IPS DF 4.7 (cell line): ENCODE results near the gene FUCA2.

ENCODE experiments used
- DNase-seq: peaks from one replicate; pipeline ENCODE4 v3.0.0-alpha.2; 2013; ENCODE audit warnings: low spot score; ENCODE audit errors: extremely low read depth

FUCA2 gene, protein sequence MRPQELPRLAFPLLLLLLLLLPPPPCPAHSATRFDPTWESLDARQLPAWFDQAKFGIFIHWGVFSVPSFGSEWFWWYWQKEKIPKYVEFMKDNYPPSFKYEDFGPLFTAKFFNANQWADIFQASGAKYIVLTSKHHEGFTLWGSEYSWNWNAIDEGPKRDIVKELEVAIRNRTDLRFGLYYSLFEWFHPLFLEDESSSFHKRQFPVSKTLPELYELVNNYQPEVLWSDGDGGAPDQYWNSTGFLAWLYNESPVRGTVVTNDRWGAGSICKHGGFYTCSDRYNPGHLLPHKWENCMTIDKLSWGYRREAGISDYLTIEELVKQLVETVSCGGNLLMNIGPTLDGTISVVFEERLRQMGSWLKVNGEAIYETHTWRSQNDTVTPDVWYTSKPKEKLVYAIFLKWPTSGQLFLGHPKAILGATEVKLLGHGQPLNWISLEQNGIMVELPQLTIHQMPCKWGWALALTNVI

DNA sequence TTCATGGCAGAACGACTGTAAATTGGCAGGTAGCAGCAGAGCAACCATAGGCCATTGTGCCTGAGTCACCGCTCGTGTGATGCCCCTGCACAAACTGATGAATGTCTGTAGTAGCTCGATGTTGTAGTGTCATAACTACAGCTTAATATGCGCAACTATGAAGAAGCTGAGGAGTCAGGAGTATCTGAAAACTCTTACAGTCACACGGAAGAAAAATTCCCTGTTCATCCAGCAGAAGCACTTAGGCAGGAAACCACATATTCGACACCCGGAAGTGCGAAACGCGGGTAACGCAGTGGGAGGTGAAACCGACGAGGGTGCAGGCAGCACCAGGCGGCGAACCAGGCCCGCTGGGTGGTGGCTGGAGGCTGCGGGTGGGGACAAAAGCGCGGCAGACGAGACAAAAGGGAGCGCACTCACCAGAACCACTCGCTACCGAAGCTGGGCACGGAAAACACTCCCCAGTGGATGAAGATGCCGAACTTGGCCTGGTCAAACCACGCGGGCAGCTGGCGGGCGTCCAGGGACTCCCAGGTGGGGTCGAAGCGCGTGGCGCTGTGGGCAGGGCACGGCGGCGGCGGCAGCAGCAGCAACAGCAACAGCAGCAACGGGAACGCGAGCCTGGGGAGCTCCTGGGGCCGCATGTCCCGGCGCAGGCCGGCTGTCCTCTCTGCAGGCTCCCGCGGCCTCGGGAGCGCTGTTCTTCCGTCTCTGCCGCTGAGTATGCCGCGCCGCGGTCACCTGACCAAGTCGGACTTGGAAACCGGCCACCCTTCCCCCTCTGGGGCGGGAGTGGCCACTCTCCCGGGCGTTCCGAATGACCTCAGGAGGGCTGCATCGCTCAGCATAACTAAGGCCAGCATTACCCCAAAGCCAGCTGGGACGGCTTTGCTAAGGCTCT, at the start of gene FUCA2:
Gene FUCA2, minus strand, starts transcription at position 730 of the 901 bp plus-strand sequence. Its CDS starts 86 bp downstream, at position 644.
- DNase-seq = peak; percentile 64

- no peak for DNase-seq
These were observed 49.7 kb upstream of the FUCA2 start for GRCh38 chr6:143561105-143561704.

GRCh38 chr6:143559051-143559660, 47.6 kb upstream of the FUCA2 start:
- DNase-seq = no peak

- DNase-seq = no peak
These were observed 45.0 kb upstream of the FUCA2 start for GRCh38 chr6:143556529-143556928.

DNA sequence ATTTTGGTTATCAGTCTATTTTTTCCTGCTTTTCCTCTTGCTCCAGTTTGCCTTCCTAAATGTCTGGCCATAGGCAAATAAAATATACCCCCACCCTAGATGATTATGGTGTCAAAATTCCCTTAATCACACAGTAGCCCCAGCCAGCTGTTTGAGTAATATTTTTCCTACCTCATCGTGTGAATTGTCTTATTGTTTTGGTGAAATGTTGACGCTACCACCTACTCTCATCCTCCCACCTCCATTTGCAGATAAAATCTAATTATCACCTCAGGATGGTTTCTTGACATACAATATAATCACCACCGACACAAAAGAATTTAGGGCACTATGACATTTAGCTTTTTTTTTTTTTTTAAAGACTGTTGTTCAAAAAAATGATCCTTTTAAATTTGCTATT, 44.1 kb upstream of the FUCA2 start:
- no peak for DNase-seq

DNA sequence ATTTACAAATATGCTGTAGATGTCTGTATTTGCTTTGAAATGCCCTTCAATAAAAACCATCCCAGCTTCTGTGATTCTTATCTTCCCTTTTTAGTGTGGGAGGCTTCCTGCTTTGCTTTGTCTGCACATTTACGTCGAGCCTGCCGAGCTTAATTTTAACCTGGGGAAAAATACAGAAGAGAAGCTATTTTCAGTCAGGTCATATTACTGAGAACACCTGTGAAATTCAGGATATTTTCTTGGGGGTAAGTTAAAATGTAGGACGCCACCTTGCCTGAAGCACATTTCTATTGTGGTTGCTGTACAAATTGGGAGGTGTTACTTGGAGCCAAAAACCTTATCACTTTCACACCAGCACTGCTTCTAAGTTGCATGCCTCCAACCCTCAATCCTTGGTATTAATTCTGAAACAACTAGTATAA, 43.6 kb upstream of the FUCA2 start:
- no peak for DNase-seq

DNA sequence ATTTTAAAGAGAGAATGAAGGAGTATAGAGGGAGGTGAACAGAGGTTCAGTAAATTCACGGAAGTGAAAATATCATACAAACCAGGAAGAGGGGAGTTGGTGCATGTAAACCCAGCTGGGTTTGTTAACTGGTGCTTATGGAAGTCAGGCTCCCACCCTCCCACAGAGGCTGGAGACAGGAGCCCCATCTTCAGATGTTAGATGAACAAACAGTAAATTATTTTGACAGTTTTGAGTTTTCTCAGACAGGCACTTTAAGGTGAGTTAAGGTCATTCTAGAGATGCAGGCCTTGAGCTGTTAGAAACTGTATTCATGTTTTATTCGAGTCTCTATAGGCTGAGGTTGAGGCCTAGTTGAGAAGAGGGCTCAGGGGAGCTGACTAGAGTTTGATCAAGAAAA, 41.8 kb upstream of the FUCA2 start:
- no peak for DNase-seq

GRCh38 chr6:143549949-143550268, 38.4 kb upstream of the FUCA2 start:
- DNase-seq = no peak

DNA sequence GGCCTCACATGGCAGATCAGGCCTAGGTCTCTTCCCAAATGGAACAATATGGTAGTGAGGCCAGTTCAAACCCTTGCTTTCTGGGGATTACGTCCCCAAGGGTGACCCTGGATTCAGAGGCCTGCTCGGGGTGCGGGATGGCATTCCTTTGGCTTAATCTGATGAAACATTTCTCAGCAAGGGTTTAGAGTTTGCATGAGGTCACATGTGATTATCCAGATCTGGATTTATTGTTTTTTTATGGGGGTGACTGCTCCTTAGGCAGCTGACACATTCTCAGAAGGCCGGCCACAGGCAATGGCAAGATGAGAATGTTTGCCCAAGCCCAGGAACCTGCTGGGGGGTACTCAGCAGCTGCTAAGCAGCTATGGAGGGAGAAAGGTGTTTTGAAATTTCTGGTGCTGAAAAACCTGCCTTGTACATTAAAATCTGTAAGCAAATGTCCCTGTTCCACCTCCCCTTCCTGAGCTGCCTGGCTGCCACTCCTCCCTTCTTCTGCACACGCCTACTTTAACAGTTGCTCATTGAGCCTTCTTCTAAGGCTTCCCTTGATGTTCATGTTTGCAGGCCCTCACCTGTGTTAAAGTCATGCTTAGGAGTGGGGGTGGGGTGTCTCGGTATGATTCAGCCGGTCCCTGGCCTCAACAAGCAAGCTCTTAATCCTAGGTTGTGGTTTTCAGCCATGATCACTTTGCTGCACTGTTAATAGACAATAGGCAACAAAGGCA, 37.9 kb upstream of the FUCA2 start:
- no peak for DNase-seq

- DNase-seq = no peak
These were observed 35.1 kb upstream of the FUCA2 start for GRCh38 chr6:143546599-143546998.

- no peak for DNase-seq
These were observed 34.5 kb upstream of the FUCA2 start for GRCh38 chr6:143545976-143546547.

DNA sequence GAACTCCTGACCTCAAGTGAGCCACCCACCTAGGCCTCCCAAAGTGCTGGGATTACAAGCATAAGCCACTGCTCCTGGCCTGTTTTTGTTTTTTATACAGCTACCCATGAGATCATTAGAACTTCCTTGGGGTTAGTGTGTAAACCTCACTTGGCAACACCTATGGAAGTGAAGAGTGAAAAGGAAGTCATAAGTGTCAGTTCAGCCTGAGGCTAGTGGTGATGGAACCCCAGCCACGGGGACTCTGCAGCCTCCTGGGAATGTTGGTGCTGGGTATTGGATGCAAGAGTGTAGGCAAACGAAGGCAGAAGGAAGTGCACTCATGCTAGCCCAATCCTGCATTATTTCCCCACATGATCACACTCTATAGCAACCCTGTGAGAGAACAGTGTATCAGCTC, 33.6 kb upstream of the FUCA2 start:
- no peak for DNase-seq

- DNase-seq = no peak
These were observed 32.6 kb upstream of the FUCA2 start for GRCh38 chr6:143544011-143544696.

DNA sequence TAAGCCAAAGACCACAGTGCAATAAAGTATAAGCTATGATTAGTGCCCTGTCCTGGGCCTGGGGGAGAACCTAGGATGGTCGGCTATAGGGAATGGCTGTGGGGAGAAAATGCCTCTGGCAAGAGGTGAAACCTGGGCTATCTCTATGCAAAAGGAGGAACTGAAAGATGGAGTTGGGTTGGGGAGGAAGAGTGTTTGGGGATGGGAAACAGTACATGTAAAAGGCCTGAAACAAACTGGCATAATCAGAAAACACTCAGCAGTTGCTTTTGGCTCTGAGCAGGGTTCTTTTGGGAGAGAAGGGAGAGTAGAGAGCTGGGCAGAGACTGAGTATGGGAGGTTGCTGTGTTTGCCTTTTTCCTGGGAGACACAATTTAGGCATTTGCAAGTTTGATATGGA, 31.9 kb upstream of the FUCA2 start:
- DNase-seq = no peak

- DNase-seq = no peak
These were observed 31.4 kb upstream of the FUCA2 start for GRCh38 chr6:143542888-143543287.

DNA sequence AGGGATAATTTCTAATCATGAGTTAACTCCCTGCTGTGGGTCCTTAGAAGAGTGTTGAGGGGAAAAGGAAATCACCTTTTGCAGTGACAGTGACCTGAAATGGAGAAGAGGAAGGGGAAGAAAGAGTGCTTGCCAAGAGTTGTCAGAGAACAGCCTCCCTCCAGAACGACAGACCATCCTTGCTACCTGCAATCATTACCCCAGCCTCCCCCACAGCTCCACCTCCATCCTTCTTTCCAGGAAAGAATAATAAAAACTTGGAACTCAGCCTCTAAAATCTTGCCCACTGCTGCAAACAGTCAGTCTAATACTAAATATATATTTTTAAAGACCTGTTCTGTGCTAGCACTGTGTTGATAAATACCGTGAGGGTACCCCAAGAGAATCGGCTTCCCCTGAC, 28.7 kb upstream of the FUCA2 start:
- no peak for DNase-seq

GRCh38 chr6:143539734-143540133, 28.2 kb upstream of the FUCA2 start:
- no peak for DNase-seq

GRCh38 chr6:143539106-143539505, 27.6 kb upstream of the FUCA2 start:
- DNase-seq = no peak

- no peak for DNase-seq
These were observed 26.9 kb upstream of the FUCA2 start for GRCh38 chr6:143538374-143538773.
